HepG2 (cell line): Measurements from ENCODE around the gene MSI2. TPM values are rescaled to one million over a fixed set of nuclear protein-coding genes. Genes with fewer than 3 reads are reported as not detected.

Source experiments
- ATAC-seq: fragments of 200-7000 bp; cut with Tn5 transposase; 3 replicates; pipeline ENCODE4 v1.9.1; 2020; ENCODE audit warnings: mild to moderate bottlenecking, moderate library complexity
- BruUV-seq: library from RNA; stranded (reverse); fragments of 400-500 nt; replicated peaks from 2 replicates; lab custom pipeline; 2021; lab: Mats Ljungman, UMichigan
- CTCF ChIA-PET: fragments of 300-600 bp; formaldehyde crosslinking; extraction: SDS; loops from one replicate; lab custom pipeline; 2021; ENCODE audit warnings: low total read pairs, inconsistent platforms, low intra/inter-chr PET ratio; lab: Yijun Ruan, JAX
- POLR2A ChIA-PET: fragments of 350-600 bp; sonication (Branson Sonifier 250); formaldehyde crosslinking; loops from one replicate; lab custom pipeline; 2020; ENCODE audit warnings: antibody characterized with exemption, inconsistent platforms; lab: Yijun Ruan, JAX
- DNase-seq: peaks from one replicate; pipeline ENCODE4 v3.0.0-alpha.2; 2015; ENCODE audit warnings: low spot score
- FAIRE-seq: peaks from 3 replicates; lab custom pipeline; 2011; peaks lifted over from hg19 to GRCh38; lab: Jason Lieb, UNC
- H2AFZ ChIP-seq: one replicate; pipeline ENCODE4 v1.6.1; 2011; ENCODE audit warnings: low read length, inconsistent platforms
- H3K27ac ChIP-seq: fragments of 300-600 bp; 3 replicates; pipeline ENCODE4 v1.8.0; 2011; ENCODE audit warnings: mixed run types, mild to moderate bottlenecking, mixed read lengths, low read length, inconsistent platforms; ENCODE audit not compliant: insufficient read depth; ENCODE audit errors: extremely low read length
- H3K27me3 ChIP-seq, 2 experiments: fragments of 200-600 bp in 1 of 2; 2 replicates in 1 of 2; 3 replicates in 1 of 2; pipeline versions ENCODE4 v1.6.0 to v1.8.0; 2011; ENCODE audit warnings: low read length in 2 of 2, mild to moderate bottlenecking in 2 of 2, moderate library complexity in 2 of 2, inconsistent platforms in 1 of 2; ENCODE audit not compliant: insufficient read depth in 2 of 2, control insufficient read depth in 1 of 2
- H3K36me3 ChIP-seq, 2 experiments: fragments of 200-600 bp in 1 of 2; replicated peaks in 1 of 2; 2 replicates in 1 of 2; 3 replicates in 1 of 2; pipeline versions ENCODE4 v1.5.1 to v1.8.0; 2011; ENCODE audit warnings: low read length in 2 of 2, inconsistent platforms in 1 of 2; ENCODE audit not compliant: insufficient read depth in 2 of 2, control insufficient read depth in 1 of 2
- H3K4me1 ChIP-seq: 2 replicates; pipeline ENCODE4 v1.5.1; 2012; ENCODE audit warnings: low read length, inconsistent platforms; ENCODE audit not compliant: insufficient read depth
- H3K4me2 ChIP-seq: 2 replicates; pipeline ENCODE4 v1.6.0; 2011; ENCODE audit warnings: low read depth, low read length, inconsistent platforms
- H3K4me3 ChIP-seq, 3 experiments: fragments of 200-600 bp in 1 of 3; sonication (generic), shearing (Covaris generic) in 1 of 3; replicated peaks in 1 of 3; 2 replicates each; pipeline ENCODE4 v1.5.1; 2011 to 2016; ENCODE audit warnings: low read length in 3 of 3, inconsistent platforms in 2 of 3, low read depth in 2 of 3, mild to moderate bottlenecking in 2 of 3, control low read depth in 1 of 3, mixed read lengths in 1 of 3; ENCODE audit not compliant: insufficient read depth in 1 of 3
- H3K79me2 ChIP-seq: one replicate; pipeline ENCODE4 v1.6.1; 2011; ENCODE audit warnings: low read length, inconsistent platforms; ENCODE audit not compliant: insufficient read depth
- H3K9ac ChIP-seq: 2 replicates; pipeline ENCODE4 v1.6.0; 2011; ENCODE audit warnings: mild to moderate bottlenecking, low read depth, low read length, inconsistent platforms; ENCODE audit not compliant: insufficient read depth
- H3K9me3 ChIP-seq: 2 replicates; pipeline ENCODE4 v1.5.1; 2012; ENCODE audit warnings: mild to moderate bottlenecking, low read length
- H4K20me1 ChIP-seq: 2 replicates; pipeline ENCODE4 v1.6.0; 2011; ENCODE audit warnings: inconsistent platforms, mild to moderate bottlenecking, low read length, moderate library complexity; ENCODE audit not compliant: insufficient read depth
- ETS1 ChIP-seq: sonication (generic); formaldehyde crosslinking; IDR thresholded peaks from 2 replicates; pipeline ENCODE4 v1.4.0; 2020; ENCODE audit warnings: missing genetic modification reagents
- ZNF503 ChIP-seq: sonication (generic); formaldehyde crosslinking; IDR thresholded peaks from 2 replicates; pipeline ENCODE4 v1.4.0; 2020; ENCODE audit warnings: missing genetic modification reagents
- ZNF597 ChIP-seq: sonication (generic); formaldehyde crosslinking; IDR thresholded peaks from 2 replicates; pipeline ENCODE4 v1.5.0; 2020; ENCODE audit warnings: missing genetic modification reagents
- WGBS: methylation state at CpG from one replicate; pipeline ENCODE4 v1.1.6; 2017; ENCODE audit warnings: low lambda C conversion rate; 5-methylcytosine and 5-hydroxymethylcytosine counted together
- in situ Hi-C: cut with HindIII; loops from 2 replicates; pipeline ENCODE4 v1.10.0; 2017; ENCODE audit warnings: low pct_unique_long_range_greater_than_20kb; ENCODE audit not compliant: extremely low pct_ligation_motif_present
- intact Hi-C: fragments of 100-400 bp; cut with micrococcal nuclease; formaldehyde crosslinking; loops from one replicate; pipeline ENCODE4 v1.10.0; 2022; ENCODE audit not compliant: unreplicated experiment
- polyA plus RNA-seq, 8 experiments: library from polyadenylated mRNA; depleted of rRNA in 3 of 8; stranded (reverse) in 7 of 8; unstranded in 1 of 8; fragments of >200 nt; fragmentation: Illumina TruSeq in 4 of 8; extraction: Trizol in 4 of 8; gene quantifications; 2 replicates each; pipeline versions ENCODE4 v1.2.1 to v1.2.3, GENCODE V29; 2011 to 2016; ENCODE audit warnings: low read depth in 4 of 8, missing spikeins in 1 of 8, mixed read lengths in 1 of 8; ENCODE audit not compliant: insufficient read depth in 1 of 8
- total RNA-seq, 5 experiments: library from RNA; depleted of rRNA; stranded (reverse); fragments of >200 nt; fragmentation: Illumina TruSeq; extraction: Trizol; gene quantifications; 2 replicates each; pipeline ENCODE4 v1.2.3, GENCODE V29; 2016; ENCODE audit warnings: low read depth in 1 of 5

MSI2 gene
- total and polyA plus RNA-seq, 2 of the 13 experiments (the other 11 are each of a cell fraction or from before 2014, with no cell fraction given), result 77.5 to 78.4 TPM

DNA sequence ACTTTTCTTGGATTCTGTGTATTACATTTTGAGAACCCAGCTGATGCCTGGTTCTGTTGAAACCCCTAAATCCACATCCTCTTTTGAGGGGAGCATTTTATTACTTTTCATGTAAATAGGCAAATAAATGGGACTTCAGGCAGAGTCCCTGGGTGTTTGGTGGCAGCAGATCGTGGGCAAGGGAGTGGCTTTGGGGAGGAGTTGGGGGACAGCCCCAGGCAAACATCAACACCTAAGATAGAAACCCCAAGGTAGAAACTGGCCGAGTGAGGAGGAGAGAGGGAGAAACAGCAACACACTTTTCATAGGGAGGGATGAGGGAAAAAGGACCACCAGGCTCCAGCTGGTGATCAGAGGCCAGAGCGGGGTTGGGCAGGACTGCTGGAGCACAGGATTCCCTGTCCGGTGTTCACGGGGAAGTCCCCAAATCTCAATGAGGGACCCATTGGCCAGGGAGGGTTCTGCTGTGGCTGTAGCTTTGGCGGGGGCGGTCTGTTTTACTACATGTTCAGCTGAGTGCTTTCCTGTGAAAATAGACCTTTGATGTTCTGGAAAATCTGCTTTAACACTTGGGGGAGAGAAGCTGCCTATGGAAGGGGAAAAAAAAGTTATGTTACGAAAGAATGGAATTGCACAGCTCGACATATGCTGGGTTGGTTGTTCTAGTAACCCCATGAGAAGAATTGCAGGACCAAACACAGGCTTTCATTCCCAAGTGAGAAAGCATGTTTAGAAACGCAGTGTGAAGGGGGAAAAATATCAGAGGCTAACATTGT lies 46.6 kb downstream of the MSI2 start:
- Histone ChIP-seq H3K27ac (no peak overlapping the region), H3K9ac (no peak overlapping the region), H3K9me3 (no peaks in the 10 kb centered on the region), H2AFZ (no peak overlapping the region), H3K4me3 (no peak overlapping the region), H4K20me1 (0 out of 2 replicates have a peak, but pooled peaks cover 4% of the 10 kb centered on the region), H3K27me3 (no peaks in the 10 kb centered on the region), H3K4me2 (no peak overlapping the region), H3K36me3 (peaks cover 19 to 56% of the 10 kb centered on the region in 2 experiments), H3K4me1 (no peaks in the 10 kb centered on the region), H3K79me2 (peaks cover 34% of the 10 kb centered on the region)
- no peak for TF ChIP-seq ETS1 (CRISPR knock-in tag)
- no peak for TF ChIP-seq ZNF503 (CRISPR knock-in tag)
- TF ChIP-seq ZNF597 (CRISPR knock-in tag), result no peak
- in situ Hi-C loops (no loop called here), intact Hi-C loops (no loop called here)
- DNase-seq (no peak), FAIRE-seq (no peak), ATAC-seq (no peak)
- BruUV-seq, result no TSS peak
- ChIA-PET CTCF (no interaction called here), POLR2A (no interaction called here)
- 97% methylated on average over 10 of the region's 10 CpGs for WGBS
